Fibroblast of the aortic adventitia (primary cell): ENCODE results near the gene HNRNPA1. TPM values are rescaled to one million over a fixed set of nuclear protein-coding genes. Genes with fewer than 3 reads are reported as not detected.

Experiments
- DNase-seq: peaks from one replicate; pipeline ENCODE4 v3.0.0-alpha.2; 2010; ENCODE audit warnings: low read depth
- H3K4me3 ChIP-seq: 2 replicates; pipeline ENCODE4 v1.5.1; 2011; ENCODE audit warnings: low read depth, mild to moderate bottlenecking, control low read depth, low read length, moderate library complexity
- small RNA-seq: library from RNA; depleted of rRNA; stranded (forward); fragments of <200 nt; gene quantifications from one replicate; pipeline ENCODE3, GENCODE V24; 2012
- total RNA-seq: library from RNA; depleted of rRNA; stranded (reverse); fragments of >200 nt; gene quantifications from 2 replicates; pipeline ENCODE4 v1.2.3, GENCODE V29; 2012; ENCODE audit warnings: low replicate concordance
- TF ChIP-seq, protein P1 (sequence below): IDR thresholded peaks from 2 replicates; pipeline ENCODE4 v1.5.1; 2011; ENCODE audit warnings: mild to moderate bottlenecking, low read length, control low read depth, inconsistent platforms; ENCODE audit not compliant: insufficient read depth

Gene HNRNPA1
- total RNA-seq, 1 donor, result 435 TPM

DNA sequence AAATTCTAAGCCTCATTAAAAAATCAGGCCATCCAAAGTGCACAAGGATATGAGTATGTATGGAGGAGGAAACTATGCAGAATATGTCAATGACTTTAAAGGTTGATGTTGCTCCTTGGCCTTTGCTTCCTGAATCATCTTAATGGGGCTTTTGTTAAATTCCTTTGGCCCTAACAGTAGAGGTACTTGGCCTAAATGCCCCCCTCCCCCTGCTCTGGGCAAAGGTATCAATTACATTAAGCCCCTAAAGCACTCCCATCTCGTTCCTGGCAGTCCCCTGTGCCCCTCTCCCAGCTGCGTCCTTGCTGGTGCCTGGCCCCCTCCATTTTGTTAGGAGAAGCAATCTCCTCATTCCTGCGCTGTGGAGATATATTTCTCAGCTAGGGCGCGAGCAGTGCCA, 49.2 kb downstream of the HNRNPA1 start:
- DNase-seq, result no peak
- H3K4me3 ChIP-seq, result no peak overlapping the region
- TF ChIP-seq, protein P1, sequence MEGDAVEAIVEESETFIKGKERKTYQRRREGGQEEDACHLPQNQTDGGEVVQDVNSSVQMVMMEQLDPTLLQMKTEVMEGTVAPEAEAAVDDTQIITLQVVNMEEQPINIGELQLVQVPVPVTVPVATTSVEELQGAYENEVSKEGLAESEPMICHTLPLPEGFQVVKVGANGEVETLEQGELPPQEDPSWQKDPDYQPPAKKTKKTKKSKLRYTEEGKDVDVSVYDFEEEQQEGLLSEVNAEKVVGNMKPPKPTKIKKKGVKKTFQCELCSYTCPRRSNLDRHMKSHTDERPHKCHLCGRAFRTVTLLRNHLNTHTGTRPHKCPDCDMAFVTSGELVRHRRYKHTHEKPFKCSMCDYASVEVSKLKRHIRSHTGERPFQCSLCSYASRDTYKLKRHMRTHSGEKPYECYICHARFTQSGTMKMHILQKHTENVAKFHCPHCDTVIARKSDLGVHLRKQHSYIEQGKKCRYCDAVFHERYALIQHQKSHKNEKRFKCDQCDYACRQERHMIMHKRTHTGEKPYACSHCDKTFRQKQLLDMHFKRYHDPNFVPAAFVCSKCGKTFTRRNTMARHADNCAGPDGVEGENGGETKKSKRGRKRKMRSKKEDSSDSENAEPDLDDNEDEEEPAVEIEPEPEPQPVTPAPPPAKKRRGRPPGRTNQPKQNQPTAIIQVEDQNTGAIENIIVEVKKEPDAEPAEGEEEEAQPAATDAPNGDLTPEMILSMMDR, result no peak

- TF ChIP-seq, protein P1, result no peak
- no peak overlapping the region for H3K4me3 ChIP-seq
- DNase-seq, result no peak
Measured at GRCh38 chr12:54330442-54330841, 49.9 kb downstream of the HNRNPA1 start.

DNA sequence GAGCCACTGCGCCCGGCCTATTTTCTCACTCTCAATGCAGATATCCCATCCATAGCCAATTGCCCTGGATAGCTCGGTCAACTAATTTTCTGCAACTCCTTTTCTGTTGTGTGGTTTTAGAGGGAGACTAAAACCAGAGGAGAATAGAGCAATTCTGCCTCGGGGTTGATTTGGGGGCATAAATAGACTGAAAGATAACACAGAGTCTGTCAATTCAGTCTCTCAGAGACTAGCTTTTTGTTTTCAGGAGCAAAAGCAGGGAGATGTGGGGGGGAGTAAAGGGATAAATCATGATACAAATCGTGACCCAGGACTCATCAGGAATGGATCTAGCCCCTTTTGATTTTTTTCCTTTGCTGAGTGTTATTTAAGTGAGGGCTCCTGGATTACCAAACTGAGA, 50.9 kb downstream of the HNRNPA1 start:
- no peak overlapping the region for H3K4me3 ChIP-seq
- no peak for DNase-seq
- TF ChIP-seq, protein P1, result no peak

- TF ChIP-seq, protein P1, result no peak
- H3K4me3 ChIP-seq, result no peak overlapping the region
- no peak for DNase-seq
Measured at GRCh38 chr12:54333420-54334034, 53.0 kb downstream of the HNRNPA1 start.

Small RNA genes lying within 50 kb of the gene (small RNA-seq; reads per million reads assigned to genes)
- not detected for gene RN7SL390P
- not detected for gene RNU6-950P

Other genes starting within 250 kb of the HNRNPA1 start
- 0.18 and 1.8 TPM in 2 replicates for gene HOXC5, start 247.7 kb upstream of the HNRNPA1 start, total RNA-seq
- gene HOXC4, start 226.9 kb upstream of the HNRNPA1 start, total RNA-seq, result 0.36 and 1.4 TPM in 2 replicates
- gene SMUG1, start 91.7 kb upstream of the HNRNPA1 start, total RNA-seq, result 18.3 and 27.5 TPM in 2 replicates
- 38.3 and 114 TPM in 2 replicates for gene CBX5, start 604 bp upstream of the HNRNPA1 start, total RNA-seq
- gene NFE2, start 20.3 kb downstream of the HNRNPA1 start, total RNA-seq, result 1.2 TPM in 1 of 2 replicates, not detected in the other
- gene COPZ1, start 44.4 kb downstream of the HNRNPA1 start, total RNA-seq, result 59.7 and 139 TPM in 2 replicates
- gene GPR84, start 83.8 kb downstream of the HNRNPA1 start, total RNA-seq, result not detected in 2 replicates
- 0.99 and 1.6 TPM in 2 replicates for gene ZNF385A, start 104.0 kb downstream of the HNRNPA1 start, total RNA-seq
- 51.1 and 239 TPM in 2 replicates for gene ITGA5, start 138.5 kb downstream of the HNRNPA1 start, total RNA-seq
- gene GTSF1, start 192.9 kb downstream of the HNRNPA1 start, total RNA-seq, result 7.1 TPM in 1 of 2 replicates, not detected in the other
- not detected in 2 replicates for gene NCKAP1L, start 217.0 kb downstream of the HNRNPA1 start, total RNA-seq